HepG2 (cell line): ENCODE measurements around the gene RSF1. TPM values are rescaled to one million over a fixed set of nuclear protein-coding genes. Genes with fewer than 3 reads are reported as not detected.

Experiments used
- ATAC-seq: fragments of 200-7000 bp; cut with Tn5 transposase; 3 replicates; pipeline ENCODE4 v1.9.1; 2020; ENCODE audit warnings: mild to moderate bottlenecking, moderate library complexity
- BruUV-seq: library from RNA; stranded (reverse); fragments of 400-500 nt; replicated peaks from 2 replicates; lab custom pipeline; 2021; lab: Mats Ljungman, UMichigan
- CTCF ChIA-PET: fragments of 300-600 bp; formaldehyde crosslinking; extraction: SDS; loops from one replicate; lab custom pipeline; 2021; ENCODE audit warnings: low total read pairs, inconsistent platforms, low intra/inter-chr PET ratio; lab: Yijun Ruan, JAX
- POLR2A ChIA-PET: fragments of 350-600 bp; sonication (Branson Sonifier 250); formaldehyde crosslinking; loops from one replicate; lab custom pipeline; 2020; ENCODE audit warnings: antibody characterized with exemption, inconsistent platforms; lab: Yijun Ruan, JAX
- DNase-seq: peaks from one replicate; pipeline ENCODE4 v3.0.0-alpha.2; 2015; ENCODE audit warnings: low spot score
- FAIRE-seq: peaks from 3 replicates; lab custom pipeline; 2011; peaks lifted over from hg19 to GRCh38; lab: Jason Lieb, UNC
- H2AFZ ChIP-seq: one replicate; pipeline ENCODE4 v1.6.1; 2011; ENCODE audit warnings: low read length, inconsistent platforms
- H3K27ac ChIP-seq: fragments of 300-600 bp; 3 replicates; pipeline ENCODE4 v1.8.0; 2011; ENCODE audit warnings: mixed run types, mild to moderate bottlenecking, mixed read lengths, low read length, inconsistent platforms; ENCODE audit not compliant: insufficient read depth; ENCODE audit errors: extremely low read length
- H3K27me3 ChIP-seq, 2 experiments: fragments of 200-600 bp in 1 of 2; 2 replicates in 1 of 2; 3 replicates in 1 of 2; pipeline versions ENCODE4 v1.6.0 to v1.8.0; 2011; ENCODE audit warnings: low read length in 2 of 2, mild to moderate bottlenecking in 2 of 2, moderate library complexity in 2 of 2, inconsistent platforms in 1 of 2; ENCODE audit not compliant: insufficient read depth in 2 of 2, control insufficient read depth in 1 of 2
- H3K36me3 ChIP-seq, 2 experiments: fragments of 200-600 bp in 1 of 2; replicated peaks in 1 of 2; 2 replicates in 1 of 2; 3 replicates in 1 of 2; pipeline versions ENCODE4 v1.5.1 to v1.8.0; 2011; ENCODE audit warnings: low read length in 2 of 2, inconsistent platforms in 1 of 2; ENCODE audit not compliant: insufficient read depth in 2 of 2, control insufficient read depth in 1 of 2
- H3K4me1 ChIP-seq: 2 replicates; pipeline ENCODE4 v1.5.1; 2012; ENCODE audit warnings: low read length, inconsistent platforms; ENCODE audit not compliant: insufficient read depth
- H3K4me2 ChIP-seq: 2 replicates; pipeline ENCODE4 v1.6.0; 2011; ENCODE audit warnings: low read depth, low read length, inconsistent platforms
- H3K4me3 ChIP-seq, 3 experiments: fragments of 200-600 bp in 1 of 3; sonication (generic), shearing (Covaris generic) in 1 of 3; replicated peaks in 1 of 3; 2 replicates each; pipeline ENCODE4 v1.5.1; 2011 to 2016; ENCODE audit warnings: low read length in 3 of 3, inconsistent platforms in 2 of 3, low read depth in 2 of 3, mild to moderate bottlenecking in 2 of 3, control low read depth in 1 of 3, mixed read lengths in 1 of 3; ENCODE audit not compliant: insufficient read depth in 1 of 3
- H3K79me2 ChIP-seq: one replicate; pipeline ENCODE4 v1.6.1; 2011; ENCODE audit warnings: low read length, inconsistent platforms; ENCODE audit not compliant: insufficient read depth
- H3K9ac ChIP-seq: 2 replicates; pipeline ENCODE4 v1.6.0; 2011; ENCODE audit warnings: mild to moderate bottlenecking, low read depth, low read length, inconsistent platforms; ENCODE audit not compliant: insufficient read depth
- H3K9me3 ChIP-seq: 2 replicates; pipeline ENCODE4 v1.5.1; 2012; ENCODE audit warnings: mild to moderate bottlenecking, low read length
- H4K20me1 ChIP-seq: 2 replicates; pipeline ENCODE4 v1.6.0; 2011; ENCODE audit warnings: inconsistent platforms, mild to moderate bottlenecking, low read length, moderate library complexity; ENCODE audit not compliant: insufficient read depth
- CBFB ChIP-seq: sonication (generic); formaldehyde crosslinking; IDR thresholded peaks from 2 replicates; pipeline ENCODE4 v1.4.0; 2020; ENCODE audit warnings: missing genetic modification reagents
- FLYWCH1 ChIP-seq: sonication (generic); formaldehyde crosslinking; IDR thresholded peaks from 2 replicates; pipeline ENCODE4 v1.8.1; 2023; ENCODE audit warnings: mild to moderate bottlenecking, missing genetic modification reagents
- FOXP1 ChIP-seq, 2 experiments: fragments of 450-650 bp in 1 of 2; IDR thresholded peaks; 2 replicates each; pipeline ENCODE4 v1.6.1; 2017 to 2018; ENCODE audit warnings: antibody characterized with exemption in 1 of 2
- GATAD2A ChIP-seq: IDR thresholded peaks from 2 replicates; pipeline ENCODE4 v1.6.1; 2016
- KDM6A ChIP-seq: IDR thresholded peaks from 2 replicates; pipeline ENCODE4 v1.6.1; 2016; ENCODE audit warnings: low read depth
- MAFG ChIP-seq: sonication (generic); formaldehyde crosslinking; IDR thresholded peaks from 2 replicates; pipeline ENCODE4 v1.5.1; 2020; ENCODE audit warnings: mild to moderate bottlenecking, missing genetic modification reagents
- MLXIP ChIP-seq: sonication (generic); formaldehyde crosslinking; IDR thresholded peaks from 2 replicates; pipeline ENCODE4 v1.9.0; 2021; ENCODE audit warnings: missing genetic modification reagents, borderline replicate concordance
- SIX4 ChIP-seq: sonication (generic); formaldehyde crosslinking; IDR thresholded peaks from 2 replicates; pipeline ENCODE4 v1.4.0; 2020; ENCODE audit warnings: missing genetic modification reagents
- ZBTB38 ChIP-seq: sonication (generic); formaldehyde crosslinking; IDR thresholded peaks from 2 replicates; pipeline ENCODE4 v1.5.1; 2020; ENCODE audit warnings: mild to moderate bottlenecking, missing genetic modification reagents
- ZFY ChIP-seq: sonication (generic); formaldehyde crosslinking; IDR thresholded peaks from 2 replicates; pipeline ENCODE4 v1.4.0; 2020; ENCODE audit warnings: missing genetic modification reagents
- ZFYVE20 ChIP-seq: sonication (generic); formaldehyde crosslinking; IDR thresholded peaks from 2 replicates; pipeline ENCODE4 v1.8.0; 2023; ENCODE audit warnings: low read depth, mild to moderate bottlenecking, moderate library complexity, missing genetic modification reagents, borderline replicate concordance
- ZNF577 ChIP-seq: sonication (generic); formaldehyde crosslinking; IDR thresholded peaks from 2 replicates; pipeline ENCODE4 v1.4.0; 2020; ENCODE audit warnings: mild to moderate bottlenecking, low read depth, missing genetic modification reagents, borderline replicate concordance
- ZNF672 ChIP-seq: sonication (generic); formaldehyde crosslinking; IDR thresholded peaks from 2 replicates; pipeline ENCODE4 v1.8.1; 2022; ENCODE audit warnings: missing genetic modification reagents
- ZNF709 ChIP-seq: sonication (generic); formaldehyde crosslinking; IDR thresholded peaks from 2 replicates; pipeline ENCODE4 v1.5.0; 2020; ENCODE audit warnings: mild to moderate bottlenecking, missing genetic modification reagents
- in situ Hi-C: cut with HindIII; loops from 2 replicates; pipeline ENCODE4 v1.10.0; 2017; ENCODE audit warnings: low pct_unique_long_range_greater_than_20kb; ENCODE audit not compliant: extremely low pct_ligation_motif_present
- intact Hi-C: fragments of 100-400 bp; cut with micrococcal nuclease; formaldehyde crosslinking; loops from one replicate; pipeline ENCODE4 v1.10.0; 2022; ENCODE audit not compliant: unreplicated experiment
- polyA plus RNA-seq, 8 experiments: library from polyadenylated mRNA; depleted of rRNA in 3 of 8; stranded (reverse) in 7 of 8; unstranded in 1 of 8; fragments of >200 nt; fragmentation: Illumina TruSeq in 4 of 8; extraction: Trizol in 4 of 8; gene quantifications; 2 replicates each; pipeline versions ENCODE4 v1.2.1 to v1.2.3, GENCODE V29; 2011 to 2016; ENCODE audit warnings: low read depth in 4 of 8, missing spikeins in 1 of 8, mixed read lengths in 1 of 8; ENCODE audit not compliant: insufficient read depth in 1 of 8
- total RNA-seq, 5 experiments: library from RNA; depleted of rRNA; stranded (reverse); fragments of >200 nt; fragmentation: Illumina TruSeq; extraction: Trizol; gene quantifications; 2 replicates each; pipeline ENCODE4 v1.2.3, GENCODE V29; 2016; ENCODE audit warnings: low read depth in 1 of 5
- TF ChIP-seq, protein P1 (sequence below): sonication (generic); formaldehyde crosslinking; IDR thresholded peaks from 2 replicates; pipeline ENCODE4 v1.4.0; 2020; ENCODE audit warnings: missing genetic modification reagents; ENCODE audit errors: not compliant biosample characterization
- TF ChIP-seq, protein P2 (sequence below): sonication (generic); formaldehyde crosslinking; conservative IDR thresholded peaks from 2 replicates; pipeline ENCODE4 v1.8.0; 2022; ENCODE audit warnings: mild to moderate bottlenecking, moderate library complexity, missing genetic modification reagents

Gene RSF1
- total and polyA plus RNA-seq, 2 of the 13 experiments (the other 11 are each of a cell fraction or from before 2014, with no cell fraction given) = 15.5 to 33.1 TPM

GRCh38 chr11:77770629-77771028, 49.9 kb downstream of the RSF1 start:
- BruUV-seq = no TSS peak
- H3K27ac ChIP-seq = no peak overlapping the region
- ATAC-seq (no peak), DNase-seq (no peak), FAIRE-seq (no peak)
- in situ Hi-C loops = no loop called here
- no peaks in the 10 kb centered on the region for H3K9me3 ChIP-seq
- TF ChIP-seq GATAD2A (CRISPR knock-in tag) (no peak), ZNF672 (CRISPR knock-in tag) (no peak), ZNF709 (CRISPR knock-in tag) (no peak), ZBTB38 (CRISPR knock-in tag) (no peak), FOXP1 (IDR thresholded peaks at IDR 0.05) (no peak), FOXP1 (CRISPR knock-in tag; IDR thresholded peaks at IDR 0.05) (no peak)
- peaks cover 0 to 1% of the 10 kb centered on the region in 2 experiments; a peak in 1 of 5 replicates for H3K36me3 ChIP-seq
- intact Hi-C loops = no loop called here
- no peak overlapping the region for H3K4me3 ChIP-seq
- H3K79me2 ChIP-seq = peaks cover 49% of the 10 kb centered on the region
- H3K4me1 ChIP-seq = peaks cover 10% of the 10 kb centered on the region
- H3K27me3 ChIP-seq = no peaks in the 10 kb centered on the region
- H3K9ac ChIP-seq = no peak overlapping the region
- no peak overlapping the region for H2AFZ ChIP-seq
- ChIA-PET POLR2A (no interaction called here), CTCF (no interaction called here)
- 0 out of 2 replicates have a peak, but pooled peaks cover 6% of the 10 kb centered on the region for H4K20me1 ChIP-seq
- H3K4me2 ChIP-seq = no peak overlapping the region

DNA sequence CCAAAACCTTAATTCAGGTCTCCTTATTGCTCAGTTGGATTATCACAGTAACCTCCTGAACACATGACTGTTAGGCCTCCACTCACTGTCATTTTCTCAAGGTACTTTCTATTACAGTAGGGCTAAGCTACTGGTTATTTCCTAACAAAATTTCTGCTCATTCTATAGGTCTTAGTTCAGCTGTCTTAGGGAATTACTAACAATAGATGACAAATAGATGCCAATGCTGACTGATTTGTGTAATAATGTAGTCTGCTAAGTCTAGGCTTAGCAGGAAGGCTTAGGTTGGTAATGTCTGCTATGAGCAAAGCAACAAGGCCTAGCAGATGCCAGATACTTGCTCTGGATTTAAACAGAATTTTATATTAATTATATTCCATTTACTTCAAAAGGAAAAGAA, 58.1 kb downstream of the RSF1 start:
- Histone ChIP-seq H4K20me1 (no peaks in the 10 kb centered on the region), H3K4me2 (no peak overlapping the region), H3K9ac (no peak overlapping the region), H3K27ac (no peak overlapping the region), H3K27me3 (no peaks in the 10 kb centered on the region), H3K4me1 (no peaks in the 10 kb centered on the region), H3K4me3 (no peak overlapping the region), H3K79me2 (peaks cover 4% of the 10 kb centered on the region), H3K36me3 (peaks cover 4 to 20% of the 10 kb centered on the region in 2 experiments; a peak in 4 of 5 replicates), H2AFZ (no peak overlapping the region), H3K9me3 (no peaks in the 10 kb centered on the region)
- ChIA-PET CTCF (no interaction called here), POLR2A (no interaction called here)
- in situ Hi-C loops = no loop called here
- intact Hi-C loops = no loop called here
- ATAC-seq = no peak
- DNase-seq = no peak
- no peak for FAIRE-seq
- BruUV-seq = no TSS peak
- TF ChIP-seq ZNF577 (no peak), ZFY (CRISPR knock-in tag) (no peak), ZFYVE20 (no peak), KDM6A (CRISPR knock-in tag) (no peak), SIX4 (CRISPR knock-in tag) (no peak), FLYWCH1 (no peak), CBFB (CRISPR knock-in tag) (no peak), MAFG (CRISPR knock-in tag) (no peak), MLXIP (no peak)
- TF ChIP-seq, protein P1, sequence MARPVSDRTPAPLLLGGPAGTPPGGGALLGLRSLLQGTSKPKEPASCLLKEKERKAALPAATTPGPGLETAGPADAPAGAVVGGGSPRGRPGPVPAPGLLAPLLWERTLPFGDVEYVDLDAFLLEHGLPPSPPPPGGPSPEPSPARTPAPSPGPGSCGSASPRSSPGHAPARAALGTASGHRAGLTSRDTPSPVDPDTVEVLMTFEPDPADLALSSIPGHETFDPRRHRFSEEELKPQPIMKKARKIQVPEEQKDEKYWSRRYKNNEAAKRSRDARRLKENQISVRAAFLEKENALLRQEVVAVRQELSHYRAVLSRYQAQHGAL (CRISPR knock-in tag) = no peak
- TF ChIP-seq, protein P2, sequence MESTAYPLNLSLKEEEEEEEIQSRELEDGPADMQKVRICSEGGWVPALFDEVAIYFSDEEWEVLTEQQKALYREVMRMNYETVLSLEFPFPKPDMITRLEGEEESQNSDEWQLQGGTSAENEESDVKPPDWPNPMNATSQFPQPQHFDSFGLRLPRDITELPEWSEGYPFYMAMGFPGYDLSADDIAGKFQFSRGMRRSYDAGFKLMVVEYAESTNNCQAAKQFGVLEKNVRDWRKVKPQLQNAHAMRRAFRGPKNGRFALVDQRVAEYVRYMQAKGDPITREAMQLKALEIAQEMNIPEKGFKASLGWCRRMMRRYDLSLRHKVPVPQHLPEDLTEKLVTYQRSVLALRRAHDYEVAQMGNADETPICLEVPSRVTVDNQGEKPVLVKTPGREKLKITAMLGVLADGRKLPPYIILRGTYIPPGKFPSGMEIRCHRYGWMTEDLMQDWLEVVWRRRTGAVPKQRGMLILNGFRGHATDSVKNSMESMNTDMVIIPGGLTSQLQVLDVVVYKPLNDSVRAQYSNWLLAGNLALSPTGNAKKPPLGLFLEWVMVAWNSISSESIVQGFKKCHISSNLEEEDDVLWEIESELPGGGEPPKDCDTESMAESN (CRISPR knock-in tag) = no peak
